Measurements from ENCODE around the gene SLC39A9. TPM values are rescaled to one million over a fixed set of nuclear protein-coding genes. Genes with fewer than 3 reads are reported as not detected.

SLC39A9 gene
- total and polyA plus RNA-seq, 2 of the 13 experiments (the other 11 are each of a cell fraction or from before 2014, with no cell fraction given): 46.6 to 69.5 TPM

GRCh38 chr14:69398053-69398817, at the start of gene SLC39A9, which contains the start of gene ERH (continued):
- peak; percentile 99 for TF ChIP-seq THAP9 (CRISPR knock-in tag; IDR thresholded peaks at IDR 0.05; ENCODE audit: borderline replicate concordance)
- peak; percentile 79 for TF ChIP-seq TAF1 (CRISPR knock-in tag; IDR thresholded peaks at IDR 0.05)
- peak; percentile 23; the same call in 1 of the 2 replicates for TF ChIP-seq BRD4 (CRISPR knock-in tag; IDR thresholded peaks at IDR 0.05)
- peak; percentile 87 for TF ChIP-seq ZBTB40 (IDR thresholded peaks at IDR 0.05)
- peak; percentile 10; the same call in 1 of the 2 replicates for TF ChIP-seq ZBTB40 (CRISPR knock-in tag; IDR thresholded peaks at IDR 0.05)
- no peak for TF ChIP-seq TRAFD1 (CRISPR knock-in tag; IDR thresholded peaks at IDR 0.05; ENCODE audit: borderline replicate concordance)
- TF ChIP-seq, protein P1, sequence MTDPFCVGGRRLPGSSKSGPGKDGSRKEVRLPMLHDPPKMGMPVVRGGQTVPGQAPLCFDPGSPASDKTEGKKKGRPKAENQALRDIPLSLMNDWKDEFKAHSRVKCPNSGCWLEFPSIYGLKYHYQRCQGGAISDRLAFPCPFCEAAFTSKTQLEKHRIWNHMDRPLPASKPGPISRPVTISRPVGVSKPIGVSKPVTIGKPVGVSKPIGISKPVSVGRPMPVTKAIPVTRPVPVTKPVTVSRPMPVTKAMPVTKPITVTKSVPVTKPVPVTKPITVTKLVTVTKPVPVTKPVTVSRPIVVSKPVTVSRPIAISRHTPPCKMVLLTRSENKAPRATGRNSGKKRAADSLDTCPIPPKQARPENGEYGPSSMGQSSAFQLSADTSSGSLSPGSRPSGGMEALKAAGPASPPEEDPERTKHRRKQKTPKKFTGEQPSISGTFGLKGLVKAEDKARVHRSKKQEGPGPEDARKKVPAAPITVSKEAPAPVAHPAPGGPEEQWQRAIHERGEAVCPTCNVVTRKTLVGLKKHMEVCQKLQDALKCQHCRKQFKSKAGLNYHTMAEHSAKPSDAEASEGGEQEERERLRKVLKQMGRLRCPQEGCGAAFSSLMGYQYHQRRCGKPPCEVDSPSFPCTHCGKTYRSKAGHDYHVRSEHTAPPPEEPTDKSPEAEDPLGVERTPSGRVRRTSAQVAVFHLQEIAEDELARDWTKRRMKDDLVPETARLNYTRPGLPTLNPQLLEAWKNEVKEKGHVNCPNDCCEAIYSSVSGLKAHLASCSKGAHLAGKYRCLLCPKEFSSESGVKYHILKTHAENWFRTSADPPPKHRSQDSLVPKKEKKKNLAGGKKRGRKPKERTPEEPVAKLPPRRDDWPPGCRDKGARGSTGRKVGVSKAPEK (CRISPR knock-in tag; IDR thresholded peaks at IDR 0.05; ENCODE audit: borderline replicate concordance): no peak

All from HepG2 (cell line).